Measurements from ENCODE around the gene GAPDH. TPM values are rescaled to one million over a fixed set of nuclear protein-coding genes. Genes with fewer than 3 reads are reported as not detected.

GAPDH gene
- total and polyA plus RNA-seq, 2 donors (not counting 1 experiment from before 2014, with no cell fraction given) = 499 to 951 TPM

DNA sequence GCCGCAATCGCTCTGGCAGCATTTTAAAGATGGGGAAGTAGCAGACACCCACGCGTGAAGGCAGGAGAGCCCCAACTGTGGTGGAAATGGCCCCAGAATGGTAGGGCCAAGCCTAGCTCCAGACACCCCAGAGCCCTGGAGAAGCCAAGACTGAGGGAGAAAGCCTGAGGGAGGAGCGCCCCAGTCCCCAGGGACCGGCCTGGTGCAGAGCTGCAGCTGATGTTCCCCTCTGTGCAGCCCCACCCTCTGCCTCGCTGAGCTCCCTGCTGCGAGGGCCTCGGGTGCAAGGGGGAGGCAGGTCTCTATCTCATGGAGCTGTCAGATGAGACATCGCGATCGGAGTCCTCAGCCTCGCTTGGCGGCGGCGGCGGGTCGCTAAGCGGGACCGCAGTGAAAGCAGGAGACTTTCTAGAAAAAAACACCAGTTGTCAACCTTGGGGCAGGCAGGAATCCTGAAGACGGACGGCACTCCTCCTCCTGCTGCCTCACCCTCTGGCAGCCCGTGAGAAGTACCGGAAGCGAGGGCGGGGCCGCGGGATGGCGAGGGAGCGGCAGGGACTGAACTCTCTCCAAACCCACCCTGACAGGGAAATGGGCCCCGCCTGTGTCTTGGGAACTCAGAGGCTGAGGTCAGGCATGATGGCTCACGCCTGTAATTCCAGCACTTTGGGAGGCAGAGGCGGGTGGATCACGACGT is 6.0 kb downstream of the GAPDH start:
- H3K9ac ChIP-seq (ENCODE audit: low read length) = peak overlapping the region; percentile 33
- Mint-ChIP-seq H3K4me3 (peak overlapping the region; percentile 86), H3K27me3 (no peaks in the 10 kb centered on the region), H3K27ac (peak overlapping the region; percentile 74), H3K9me3 (ENCODE audit: insufficient read depth) (no peaks in the 10 kb centered on the region), H3K4me1 (peaks cover 44% of the 10 kb centered on the region)
- peaks cover 0 to 45% of the 10 kb centered on the region in 2 experiments for H3K36me3 ChIP-seq (replicated peaks in 1 of 2; ENCODE audit: control extremely low read depth in 1 of 2, control insufficient read depth in 1 of 2, extremely low read depth in 1 of 2, insufficient read depth in 2 of 2, low read length in 1 of 2)
- H4K20me1 ChIP-seq (ENCODE audit: control insufficient read depth, insufficient read depth, low read length, poor library complexity, severe bottlenecking) = peaks cover 30% of the 10 kb centered on the region
- ATAC-seq (ENCODE audit: low read depth) (peak; percentile 46), DNase-seq (peak; percentile 54)
- peak overlapping the region; percentile 69 for H2AFZ ChIP-seq (ENCODE audit: insufficient read depth, low read depth, low read length, poor library complexity, severe bottlenecking)
- TF ChIP-seq EZH2 (IDR thresholded peaks at IDR 0.05; ENCODE audit: borderline replicate concordance, insufficient read depth, low read depth, low read length, poor library complexity, severe bottlenecking) = no peak
- TF ChIP-seq, protein P1, sequence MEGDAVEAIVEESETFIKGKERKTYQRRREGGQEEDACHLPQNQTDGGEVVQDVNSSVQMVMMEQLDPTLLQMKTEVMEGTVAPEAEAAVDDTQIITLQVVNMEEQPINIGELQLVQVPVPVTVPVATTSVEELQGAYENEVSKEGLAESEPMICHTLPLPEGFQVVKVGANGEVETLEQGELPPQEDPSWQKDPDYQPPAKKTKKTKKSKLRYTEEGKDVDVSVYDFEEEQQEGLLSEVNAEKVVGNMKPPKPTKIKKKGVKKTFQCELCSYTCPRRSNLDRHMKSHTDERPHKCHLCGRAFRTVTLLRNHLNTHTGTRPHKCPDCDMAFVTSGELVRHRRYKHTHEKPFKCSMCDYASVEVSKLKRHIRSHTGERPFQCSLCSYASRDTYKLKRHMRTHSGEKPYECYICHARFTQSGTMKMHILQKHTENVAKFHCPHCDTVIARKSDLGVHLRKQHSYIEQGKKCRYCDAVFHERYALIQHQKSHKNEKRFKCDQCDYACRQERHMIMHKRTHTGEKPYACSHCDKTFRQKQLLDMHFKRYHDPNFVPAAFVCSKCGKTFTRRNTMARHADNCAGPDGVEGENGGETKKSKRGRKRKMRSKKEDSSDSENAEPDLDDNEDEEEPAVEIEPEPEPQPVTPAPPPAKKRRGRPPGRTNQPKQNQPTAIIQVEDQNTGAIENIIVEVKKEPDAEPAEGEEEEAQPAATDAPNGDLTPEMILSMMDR (IDR thresholded peaks at IDR 0.05) = no peak
- no peaks in the 10 kb centered on the region for H3K9me3 ChIP-seq (ENCODE audit: control extremely low read depth in 1 of 3, control insufficient read depth in 2 of 3, insufficient read depth in 1 of 3, low read length in 2 of 3)
- peak overlapping the region; percentile 81 for H3K4me2 ChIP-seq (replicated peaks; ENCODE audit: low read depth, low read length, poor library complexity, severe bottlenecking)
- peak overlapping the region in 1 of 2 donors; percentile 48 for H3K27ac ChIP-seq (ENCODE audit: low read length in 2 of 2)
- POLR2A ChIA-PET = interaction anchor here (0.6 to 3.4 kb wide), 3 partner anchors 27 to 93 kb away, joined by 3 to 19 read pairs (median 4); partner anchors contain the start of genes NOP2 and VAMP1
- intact Hi-C loops (cut with micrococcal nuclease) = no loop called here
- 21% methylated on average over 35 of the region's 35 CpGs for WGBS (ENCODE audit: insufficient coverage)
- H3K27me3 ChIP-seq (replicated peaks in 1 of 4; ENCODE audit: control extremely low read depth in 1 of 4, control insufficient read depth in 3 of 4, insufficient read depth in 4 of 4, low read length in 3 of 4) = no peaks in the 10 kb centered on the region
- peaks cover 2% of the 10 kb centered on the region for H3K79me2 ChIP-seq (ENCODE audit: control insufficient read depth, insufficient read depth, low read length)
- H3K4me3 ChIP-seq (ENCODE audit: control extremely low read depth in 1 of 5, extremely low read depth in 1 of 5, insufficient read depth in 1 of 5, low read depth in 2 of 5, low read length in 4 of 5) = peak overlapping the region in 4 of 5 experiments; percentile 6 to 50 (median 34)
- peaks cover 23 to 32% of the 10 kb centered on the region in 2 donors for H3K4me1 ChIP-seq (ENCODE audit: control insufficient read depth in 2 of 2, insufficient read depth in 2 of 2, low read length in 2 of 2)
- CTCF ChIA-PET = interaction anchor here (0.6 to 7.0 kb wide), 13 partner anchors 12 to 345 kb away, joined by 3 to 222 read pairs (median 16); partner anchors contain the start of genes IFFO1, MRPL51 and VAMP1

All from B cell (primary cell).